Mesothelial cell of epicardium (in vitro differentiated cells): ENCODE data around the gene TDRD9. TPM values are rescaled to one million over a fixed set of nuclear protein-coding genes. Genes with fewer than 3 reads are reported as not detected.

ENCODE experiments used
- DNase-seq, 2 experiments: peaks; one replicate each; pipeline ENCODE4 v3.0.0; 2021; ENCODE audit warnings: low spot score in 2 of 2; ENCODE audit not compliant: unreplicated experiment in 2 of 2
- H3K27ac Mint-ChIP-seq: 2 replicates; pipeline ENCODE4 v1.8.0; 2021; ENCODE audit warnings: mixed read lengths
- H3K27me3 Mint-ChIP-seq: 2 replicates; pipeline ENCODE4 v1.8.0; 2021; ENCODE audit warnings: low read depth, mixed read lengths
- H3K36me3 Mint-ChIP-seq: 2 replicates; pipeline ENCODE4 v1.8.0; 2021; ENCODE audit warnings: mixed read lengths
- H3K4me1 Mint-ChIP-seq: 2 replicates; pipeline ENCODE4 v1.8.0; 2021; ENCODE audit warnings: mixed read lengths
- H3K4me3 Mint-ChIP-seq: 2 replicates; pipeline ENCODE4 v1.8.0; 2021; ENCODE audit warnings: mild to moderate bottlenecking, moderate library complexity, mixed read lengths
- H3K9me3 Mint-ChIP-seq: 2 replicates; pipeline ENCODE4 v1.8.0; 2021; ENCODE audit warnings: mixed read lengths
- CTCF ChIP-seq: fragments of 200-600 bp; sonication (generic); IDR thresholded peaks from one replicate; pipeline ENCODE4 v1.5.0; 2021; ENCODE audit warnings: antibody characterized with exemption; ENCODE audit not compliant: unreplicated experiment
- total RNA-seq: library from RNA; stranded (reverse); gene quantifications from 3 replicates; pipeline ENCODE4 v1.2.1, GENCODE V29; 2021

Gene TDRD9
- total RNA-seq, 1 donor from 2014 or later = not detected

GRCh38 chr14:103989034-103989433 lies 60.8 kb downstream of the TDRD9 start:
- Mint-ChIP-seq H3K4me1 (no peaks in the 10 kb centered on the region), H3K9me3 (peaks cover 26% of the 10 kb centered on the region), H3K27ac (no peak overlapping the region), H3K4me3 (no peak overlapping the region), H3K27me3 (peaks cover 24% of the 10 kb centered on the region), H3K36me3 (no peaks in the 10 kb centered on the region)
- no peak for DNase-seq
- no peak for TF ChIP-seq CTCF

GRCh38 chr14:103989964-103990363 lies 61.7 kb downstream of the TDRD9 start:
- Mint-ChIP-seq H3K4me1 (no peaks in the 10 kb centered on the region), H3K9me3 (peaks cover 26% of the 10 kb centered on the region), H3K36me3 (no peaks in the 10 kb centered on the region), H3K27ac (no peak overlapping the region), H3K4me3 (no peak overlapping the region), H3K27me3 (peaks cover 24% of the 10 kb centered on the region)
- TF ChIP-seq CTCF = no peak
- no peak for DNase-seq

- Mint-ChIP-seq H3K36me3 (no peaks in the 10 kb centered on the region), H3K9me3 (peaks cover 3% of the 10 kb centered on the region)
Observed at GRCh38 chr14:103994535-103995184, 66.4 kb downstream of the TDRD9 start.

GRCh38 chr14:103995876-103996275 lies 67.6 kb downstream of the TDRD9 start:
- no peak for DNase-seq
- Mint-ChIP-seq H3K9me3 (no peaks in the 10 kb centered on the region), H3K36me3 (no peaks in the 10 kb centered on the region), H3K27me3 (peaks cover 15% of the 10 kb centered on the region), H3K4me1 (no peaks in the 10 kb centered on the region), H3K27ac (no peak overlapping the region), H3K4me3 (no peak overlapping the region)
- TF ChIP-seq CTCF = no peak

More at GRCh38 chr14:103994535-103995184, 66.4 kb downstream of the TDRD9 start:
- Mint-ChIP-seq H3K4me3 (no peak overlapping the region), H3K4me1 (no peaks in the 10 kb centered on the region), H3K27ac (no peak overlapping the region), H3K27me3 (peaks cover 22% of the 10 kb centered on the region)
- TF ChIP-seq CTCF = no peak
- DNase-seq = no peak

GRCh38 chr14:103997391-103997790 lies 69.1 kb downstream of the TDRD9 start:
- no peak for TF ChIP-seq CTCF
- Mint-ChIP-seq H3K36me3 (no peaks in the 10 kb centered on the region), H3K4me1 (no peaks in the 10 kb centered on the region), H3K4me3 (no peak overlapping the region), H3K27me3 (peaks cover 15% of the 10 kb centered on the region), H3K27ac (no peak overlapping the region), H3K9me3 (no peaks in the 10 kb centered on the region)
- no peak for DNase-seq
